HepG2 (cell line): ENCODE measurements around the gene SIK3. TPM values are rescaled to one million over a fixed set of nuclear protein-coding genes. Genes with fewer than 3 reads are reported as not detected.
A peak's percentile ranks its signal among the peaks of the same experiment; 100 is the strongest.

ENCODE experiments used
- ADNP ChIP-seq: sonication (generic); formaldehyde crosslinking; IDR thresholded peaks from 2 replicates; pipeline ENCODE4 v1.4.0; 2020; ENCODE audit warnings: missing genetic modification reagents
- ISX ChIP-seq: sonication (generic); formaldehyde crosslinking; conservative IDR thresholded peaks from 2 replicates; pipeline ENCODE4 v1.5.0; 2020; ENCODE audit warnings: missing genetic modification reagents
- MTA1 ChIP-seq: sonication (generic); formaldehyde crosslinking; IDR thresholded peaks from 2 replicates; pipeline ENCODE4 v1.4.0; 2020; ENCODE audit warnings: missing genetic modification reagents, mild to moderate bottlenecking, borderline replicate concordance
- MTF2 ChIP-seq: sonication (generic); formaldehyde crosslinking; IDR thresholded peaks from 2 replicates; pipeline ENCODE4 v1.5.0; 2020; ENCODE audit warnings: missing genetic modification reagents, borderline replicate concordance
- NR3C1 ChIP-seq: sonication (generic); formaldehyde crosslinking; IDR thresholded peaks from 2 replicates; pipeline ENCODE4 v1.4.0; 2020; ENCODE audit warnings: missing genetic modification reagents
- POLR2A ChIP-seq, 2 experiments: IDR thresholded peaks; 2 replicates each; pipeline ENCODE4 v1.6.1; 2011; ENCODE audit warnings: low read depth in 2 of 2, low read length in 2 of 2, mild to moderate bottlenecking in 1 of 2, moderate library complexity in 1 of 2; ENCODE audit not compliant: insufficient read depth in 1 of 2
- POLR2AphosphoS2 ChIP-seq: IDR thresholded peaks from 2 replicates; pipeline ENCODE4 v1.6.1; 2011; ENCODE audit warnings: low read depth, low read length, improper control_type of control experiment
- SMYD3 ChIP-seq: sonication (generic); formaldehyde crosslinking; IDR thresholded peaks from 2 replicates; pipeline ENCODE4 v1.8.1; 2023; ENCODE audit warnings: mild to moderate bottlenecking, missing genetic modification reagents
- SOX6 ChIP-seq, 2 experiments: fragments of 450-650 bp in 1 of 2; sonication (generic) in 1 of 2; formaldehyde crosslinking in 1 of 2; IDR thresholded peaks; 2 replicates each; pipeline versions ENCODE4 v1.4.0 to v1.6.1; 2017 to 2020; ENCODE audit warnings: antibody characterized with exemption in 1 of 2, mild to moderate bottlenecking in 1 of 2, missing genetic modification reagents in 1 of 2
- SSRP1 ChIP-seq: IDR thresholded peaks from 2 replicates; pipeline ENCODE4 v1.6.1; 2016; ENCODE audit warnings: control low read depth
- THYN1 ChIP-seq: sonication (generic); formaldehyde crosslinking; IDR thresholded peaks from 2 replicates; pipeline ENCODE4 v1.8.1; 2023; ENCODE audit warnings: low read depth, mild to moderate bottlenecking, moderate library complexity, missing genetic modification reagents, borderline replicate concordance
- ZBTB20 ChIP-seq: sonication (generic); formaldehyde crosslinking; IDR thresholded peaks from 2 replicates; pipeline ENCODE4 v1.8.1; 2023; ENCODE audit warnings: missing genetic modification reagents, low read depth, mild to moderate bottlenecking, borderline replicate concordance
- ZNF136 ChIP-seq: sonication (generic); formaldehyde crosslinking; IDR thresholded peaks from 2 replicates; pipeline ENCODE4 v1.8.1; 2022; ENCODE audit warnings: low read depth, mild to moderate bottlenecking, moderate library complexity, missing genetic modification reagents
- ZNF207 ChIP-seq: fragments of 450-650 bp; IDR thresholded peaks from 2 replicates; pipeline ENCODE4 v1.6.1; 2016; ENCODE audit warnings: antibody characterized with exemption, borderline replicate concordance
- ZNF253 ChIP-seq: sonication (generic); formaldehyde crosslinking; IDR thresholded peaks from 2 replicates; pipeline ENCODE4 v1.8.0; 2022; ENCODE audit warnings: mild to moderate bottlenecking, missing genetic modification reagents, borderline replicate concordance
- ZNF530 ChIP-seq: sonication (generic); formaldehyde crosslinking; IDR thresholded peaks from 2 replicates; pipeline ENCODE4 v1.5.0; 2020; ENCODE audit warnings: low read depth, mild to moderate bottlenecking, missing genetic modification reagents
- polyA plus RNA-seq, 8 experiments: library from polyadenylated mRNA; depleted of rRNA in 3 of 8; stranded (reverse) in 7 of 8; unstranded in 1 of 8; fragments of >200 nt; fragmentation: Illumina TruSeq in 4 of 8; extraction: Trizol in 4 of 8; gene quantifications; 2 replicates each; pipeline versions ENCODE4 v1.2.1 to v1.2.3, GENCODE V29; 2011 to 2016; ENCODE audit warnings: low read depth in 4 of 8, missing spikeins in 1 of 8, mixed read lengths in 1 of 8; ENCODE audit not compliant: insufficient read depth in 1 of 8
- total RNA-seq, 5 experiments: library from RNA; depleted of rRNA; stranded (reverse); fragments of >200 nt; fragmentation: Illumina TruSeq; extraction: Trizol; gene quantifications; 2 replicates each; pipeline ENCODE4 v1.2.3, GENCODE V29; 2016; ENCODE audit warnings: low read depth in 1 of 5
- TF ChIP-seq, protein P1 (sequence below): sonication (generic); formaldehyde crosslinking; IDR thresholded peaks from 2 replicates; pipeline ENCODE4 v1.5.1; 2020; ENCODE audit warnings: missing genetic modification reagents, mild to moderate bottlenecking, borderline replicate concordance
- TF ChIP-seq, protein P2 (sequence below): sonication (generic); formaldehyde crosslinking; IDR thresholded peaks from 2 replicates; pipeline ENCODE4 v1.8.1; 2023; ENCODE audit warnings: mild to moderate bottlenecking, moderate library complexity, missing genetic modification reagents
- TF ChIP-seq, protein P3 (sequence below): sonication (generic); formaldehyde crosslinking; IDR thresholded peaks from 2 replicates; pipeline ENCODE4 v1.4.0; 2020; ENCODE audit warnings: mild to moderate bottlenecking, missing genetic modification reagents

SIK3 gene
- total and polyA plus RNA-seq, 2 of the 13 experiments (the other 11 are each of a cell fraction or from before 2014, with no cell fraction given): 5.7 to 9.8 TPM

DNA sequence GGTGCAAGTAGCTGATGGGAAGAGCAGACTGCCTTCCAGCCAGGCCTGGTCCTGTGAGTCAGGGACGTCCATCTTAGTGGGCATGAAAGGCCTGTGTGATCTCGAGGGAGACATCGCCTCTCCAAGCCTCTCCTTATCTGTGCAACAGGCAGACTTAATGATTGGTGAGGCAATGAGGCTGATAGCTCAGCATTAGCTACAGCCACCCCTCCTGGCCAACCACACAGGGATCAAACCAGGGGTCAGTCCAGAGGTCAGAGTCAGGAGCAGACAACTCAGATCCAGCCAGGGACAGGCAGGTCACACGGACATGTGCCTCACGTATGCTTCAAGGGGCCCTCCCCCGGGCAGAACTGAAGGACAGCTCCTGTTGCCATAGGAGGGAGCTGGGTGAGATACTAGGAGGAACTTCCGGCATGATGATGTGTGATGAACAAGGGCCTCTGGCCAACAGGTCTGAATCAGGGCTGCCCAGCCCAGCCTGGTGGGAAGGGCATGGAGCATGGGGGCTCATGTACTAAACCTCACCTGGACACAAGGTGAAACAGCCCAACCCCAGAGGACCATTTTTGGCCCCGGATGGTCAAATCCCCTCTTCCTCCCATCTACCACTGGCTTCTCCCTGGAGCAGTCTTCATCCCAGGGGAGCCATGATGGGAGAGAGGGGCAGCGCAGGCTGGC, 271.3 kb downstream of the SIK3 start (continued):
- TF ChIP-seq ZNF136 (CRISPR knock-in tag) (no peak), ISX (CRISPR knock-in tag) (0 out of 2 replicates have a peak, but pooled peaks have one; percentile 66), SMYD3 (CRISPR knock-in tag) (no peak; the same call in 1 of the 2 replicates), NR3C1 (CRISPR knock-in tag) (no peak), MTA1 (CRISPR knock-in tag) (peak; percentile 81; the same call in 1 of the 2 replicates), SSRP1 (CRISPR knock-in tag) (no peak), ZNF253 (CRISPR knock-in tag) (peak; percentile 43; the same call in 1 of the 2 replicates), ZNF207 (no peak), SOX6 (IDR thresholded peaks at IDR 0.05) (no peak), SOX6 (CRISPR knock-in tag; IDR thresholded peaks at IDR 0.05) (peak; percentile 94), ADNP (CRISPR knock-in tag) (peak; percentile 95; the same call in 1 of the 2 replicates), ZNF530 (CRISPR knock-in tag) (no peak), ZBTB20 (CRISPR knock-in tag) (peak; percentile 58; the same call in 1 of the 2 replicates), THYN1 (CRISPR knock-in tag) (no peak), POLR2A (IDR thresholded peaks at IDR 0.05; ENCODE audit: insufficient read depth in 1 of 2, low read depth in 2 of 2, low read length in 2 of 2) (peak in 1 of 2 experiments; percentile 54; a peak in 2 of 4 replicates), POLR2AphosphoS2 (no peak), MTF2 (CRISPR knock-in tag) (no peak)
- TF ChIP-seq, protein P1, sequence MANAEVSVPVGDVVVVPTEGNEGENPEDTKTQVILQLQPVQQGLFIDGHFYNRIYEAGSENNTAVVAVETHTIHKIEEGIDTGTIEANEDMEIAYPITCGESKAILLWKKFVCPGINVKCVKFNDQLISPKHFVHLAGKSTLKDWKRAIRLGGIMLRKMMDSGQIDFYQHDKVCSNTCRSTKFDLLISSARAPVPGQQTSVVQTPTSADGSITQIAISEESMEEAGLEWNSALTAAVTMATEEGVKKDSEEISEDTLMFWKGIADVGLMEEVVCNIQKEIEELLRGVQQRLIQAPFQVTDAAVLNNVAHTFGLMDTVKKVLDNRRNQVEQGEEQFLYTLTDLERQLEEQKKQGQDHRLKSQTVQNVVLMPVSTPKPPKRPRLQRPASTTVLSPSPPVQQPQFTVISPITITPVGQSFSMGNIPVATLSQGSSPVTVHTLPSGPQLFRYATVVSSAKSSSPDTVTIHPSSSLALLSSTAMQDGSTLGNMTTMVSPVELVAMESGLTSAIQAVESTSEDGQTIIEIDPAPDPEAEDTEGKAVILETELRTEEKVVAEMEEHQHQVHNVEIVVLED: peak; percentile 48; the same call in 1 of the 2 replicates
- TF ChIP-seq, protein P2, sequence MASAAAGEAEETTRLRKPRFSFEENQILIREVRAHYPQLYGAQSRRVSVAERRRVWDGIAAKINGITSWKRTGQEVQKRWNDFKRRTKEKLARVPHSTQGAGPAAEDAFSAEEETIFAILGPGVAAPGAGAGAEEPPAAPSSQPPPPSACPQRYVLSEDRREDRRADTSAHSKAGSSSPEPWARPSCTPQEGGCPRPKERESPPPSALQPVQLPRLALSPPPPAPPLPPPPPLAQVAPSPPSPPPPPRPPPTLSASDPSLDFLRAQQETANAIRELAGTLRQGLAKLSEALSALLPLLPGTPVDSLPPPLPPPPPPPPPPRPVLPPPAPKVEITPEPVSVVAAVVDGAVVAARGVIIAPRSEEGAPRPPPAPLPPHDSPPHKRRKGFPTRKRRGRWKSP (CRISPR knock-in tag): peak; percentile 50; the same call in 1 of the 2 replicates
- TF ChIP-seq, protein P3, sequence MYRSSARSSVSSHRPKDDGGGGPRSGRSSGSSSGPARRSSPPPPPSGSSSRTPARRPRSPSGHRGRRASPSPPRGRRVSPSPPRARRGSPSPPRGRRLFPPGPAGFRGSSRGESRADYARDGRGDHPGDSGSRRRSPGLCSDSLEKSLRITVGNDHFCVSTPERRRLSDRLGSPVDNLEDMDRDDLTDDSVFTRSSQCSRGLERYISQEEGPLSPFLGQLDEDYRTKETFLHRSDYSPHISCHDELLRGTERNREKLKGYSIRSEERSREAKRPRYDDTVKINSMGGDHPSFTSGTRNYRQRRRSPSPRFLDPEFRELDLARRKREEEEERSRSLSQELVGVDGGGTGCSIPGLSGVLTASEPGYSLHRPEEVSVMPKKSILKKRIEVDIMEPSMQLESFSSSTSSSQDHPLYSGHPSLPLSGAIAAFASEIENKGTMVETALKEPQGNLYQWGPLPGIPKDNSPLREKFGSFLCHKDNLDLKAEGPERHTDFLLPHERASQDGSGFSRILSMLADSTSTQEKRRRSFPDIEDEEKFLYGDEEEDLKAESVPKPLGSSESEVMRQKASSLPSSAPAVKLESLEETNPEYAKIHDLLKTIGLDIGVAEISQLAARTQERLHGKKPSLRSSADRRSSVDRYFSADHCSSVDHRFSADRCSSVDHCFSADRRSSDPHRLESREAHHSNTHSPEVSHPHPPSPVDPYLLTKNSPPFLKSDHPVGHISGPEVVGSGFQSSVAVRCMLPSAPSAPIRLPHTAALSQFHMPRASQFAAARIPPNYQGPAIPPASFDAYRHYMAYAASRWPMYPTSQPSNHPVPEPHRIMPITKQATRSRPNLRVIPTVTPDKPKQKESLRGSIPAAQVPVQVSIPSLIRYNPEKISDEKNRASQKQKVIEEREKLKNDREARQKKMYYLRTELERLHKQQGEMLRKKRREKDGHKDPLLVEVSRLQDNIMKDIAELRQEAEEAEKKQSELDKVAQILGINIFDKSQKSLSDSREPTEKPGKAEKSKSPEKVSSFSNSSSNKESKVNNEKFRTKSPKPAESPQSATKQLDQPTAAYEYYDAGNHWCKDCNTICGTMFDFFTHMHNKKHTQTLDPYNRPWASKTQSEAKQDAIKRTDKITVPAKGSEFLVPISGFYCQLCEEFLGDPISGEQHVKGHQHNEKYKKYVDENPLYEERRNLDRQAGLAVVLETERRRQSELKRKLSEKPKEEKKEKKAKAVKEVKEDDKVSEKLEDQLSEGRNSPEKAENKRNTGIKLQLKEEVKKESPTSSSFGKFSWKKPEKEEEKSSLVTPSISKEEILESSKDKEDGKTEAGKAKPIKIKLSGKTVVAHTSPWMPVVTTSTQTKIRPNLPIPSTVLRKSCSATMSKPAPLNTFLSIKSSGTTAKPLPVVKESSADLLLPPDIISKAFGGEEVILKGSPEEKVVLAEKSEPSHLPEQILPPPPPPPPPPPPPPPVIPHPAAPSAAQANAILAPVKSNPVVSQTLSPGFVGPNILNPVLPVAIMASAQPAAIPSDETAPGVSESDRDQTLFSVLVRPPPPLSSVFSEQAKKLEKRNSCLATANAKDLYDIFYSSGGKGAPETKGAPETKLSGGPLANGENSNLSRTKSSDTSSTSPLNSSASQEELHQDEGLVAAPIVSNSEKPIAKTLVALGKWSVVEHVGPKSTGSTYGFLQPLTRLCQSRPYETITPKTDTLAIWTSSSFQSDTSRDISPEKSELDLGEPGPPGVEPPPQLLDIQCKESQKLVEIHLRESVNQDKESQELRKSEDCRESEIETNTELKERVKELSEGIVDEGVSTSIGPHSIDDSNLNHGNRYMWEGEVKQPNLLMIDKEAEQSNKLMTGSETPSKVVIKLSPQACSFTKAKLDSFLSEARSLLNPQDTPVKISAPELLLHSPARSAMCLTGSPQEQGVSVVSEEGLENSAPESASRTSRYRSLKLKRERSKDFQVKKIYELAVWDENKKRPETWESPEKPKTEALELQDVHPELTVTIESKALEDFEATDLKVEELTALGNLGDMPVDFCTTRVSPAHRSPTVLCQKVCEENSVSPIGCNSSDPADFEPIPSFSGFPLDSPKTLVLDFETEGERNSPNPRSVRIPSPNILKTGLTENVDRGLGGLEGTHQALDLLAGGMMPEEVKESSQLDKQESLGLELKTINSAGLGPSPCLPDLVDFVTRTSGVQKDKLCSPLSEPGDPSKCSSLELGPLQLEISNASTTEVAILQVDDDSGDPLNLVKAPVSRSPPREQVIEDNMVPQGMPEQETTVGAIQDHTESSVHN: peak; percentile 59; the same call in 1 of the 2 replicates
